ENCODE measurements around the gene KREMEN2.
A peak's percentile ranks its signal among the peaks of the same experiment; 100 is the strongest.

KREMEN2 gene

DNA sequence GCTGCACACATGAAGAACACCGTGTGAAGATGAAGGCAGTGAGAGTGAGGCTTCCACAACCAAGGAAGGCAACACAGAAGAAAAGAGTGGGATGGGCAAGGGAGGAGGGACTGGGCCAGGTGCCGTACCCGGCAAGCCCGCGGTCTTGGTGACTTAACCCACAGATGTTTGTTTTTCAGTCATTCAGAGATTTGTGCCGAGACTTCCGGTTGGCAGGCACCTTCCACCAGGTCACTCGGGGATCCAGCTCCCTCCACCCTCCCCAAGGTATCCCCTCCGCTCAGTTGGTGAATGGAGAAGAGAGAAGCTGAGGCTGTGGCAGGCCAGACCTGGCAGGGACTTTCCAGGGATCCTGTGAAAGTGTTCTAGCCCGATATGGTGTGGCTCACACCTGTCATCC lies 4.9 kb upstream of the KREMEN2 start:
- TF ChIP-seq, protein P1, sequence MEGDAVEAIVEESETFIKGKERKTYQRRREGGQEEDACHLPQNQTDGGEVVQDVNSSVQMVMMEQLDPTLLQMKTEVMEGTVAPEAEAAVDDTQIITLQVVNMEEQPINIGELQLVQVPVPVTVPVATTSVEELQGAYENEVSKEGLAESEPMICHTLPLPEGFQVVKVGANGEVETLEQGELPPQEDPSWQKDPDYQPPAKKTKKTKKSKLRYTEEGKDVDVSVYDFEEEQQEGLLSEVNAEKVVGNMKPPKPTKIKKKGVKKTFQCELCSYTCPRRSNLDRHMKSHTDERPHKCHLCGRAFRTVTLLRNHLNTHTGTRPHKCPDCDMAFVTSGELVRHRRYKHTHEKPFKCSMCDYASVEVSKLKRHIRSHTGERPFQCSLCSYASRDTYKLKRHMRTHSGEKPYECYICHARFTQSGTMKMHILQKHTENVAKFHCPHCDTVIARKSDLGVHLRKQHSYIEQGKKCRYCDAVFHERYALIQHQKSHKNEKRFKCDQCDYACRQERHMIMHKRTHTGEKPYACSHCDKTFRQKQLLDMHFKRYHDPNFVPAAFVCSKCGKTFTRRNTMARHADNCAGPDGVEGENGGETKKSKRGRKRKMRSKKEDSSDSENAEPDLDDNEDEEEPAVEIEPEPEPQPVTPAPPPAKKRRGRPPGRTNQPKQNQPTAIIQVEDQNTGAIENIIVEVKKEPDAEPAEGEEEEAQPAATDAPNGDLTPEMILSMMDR (IDR thresholded peaks at IDR 0.05; ENCODE audit: low read depth, low read length, missing control alignments), result no peak
- in situ Hi-C loops (cut with HindIII; ENCODE audit: low sequenced_read_pairs), result no loop called here

GRCh38 chr16:2960183-2961010 lies 3.7 kb upstream of the KREMEN2 start:
- in situ Hi-C loops (cut with HindIII; ENCODE audit: low sequenced_read_pairs), result no loop called here
- TF ChIP-seq, protein P1 (IDR thresholded peaks at IDR 0.05; ENCODE audit: low read depth, low read length, missing control alignments), result no peak
- no peak for DNase-seq (ENCODE audit: low read depth)
- H3K4me3 ChIP-seq (ENCODE audit: low read depth, low read length), result no peak overlapping the region

More for the DNA sequence above, 4.9 kb upstream of the KREMEN2 start:
- H3K4me3 ChIP-seq (ENCODE audit: low read depth, low read length), result no peak overlapping the region
- no peak for DNase-seq (ENCODE audit: low read depth)

DNA sequence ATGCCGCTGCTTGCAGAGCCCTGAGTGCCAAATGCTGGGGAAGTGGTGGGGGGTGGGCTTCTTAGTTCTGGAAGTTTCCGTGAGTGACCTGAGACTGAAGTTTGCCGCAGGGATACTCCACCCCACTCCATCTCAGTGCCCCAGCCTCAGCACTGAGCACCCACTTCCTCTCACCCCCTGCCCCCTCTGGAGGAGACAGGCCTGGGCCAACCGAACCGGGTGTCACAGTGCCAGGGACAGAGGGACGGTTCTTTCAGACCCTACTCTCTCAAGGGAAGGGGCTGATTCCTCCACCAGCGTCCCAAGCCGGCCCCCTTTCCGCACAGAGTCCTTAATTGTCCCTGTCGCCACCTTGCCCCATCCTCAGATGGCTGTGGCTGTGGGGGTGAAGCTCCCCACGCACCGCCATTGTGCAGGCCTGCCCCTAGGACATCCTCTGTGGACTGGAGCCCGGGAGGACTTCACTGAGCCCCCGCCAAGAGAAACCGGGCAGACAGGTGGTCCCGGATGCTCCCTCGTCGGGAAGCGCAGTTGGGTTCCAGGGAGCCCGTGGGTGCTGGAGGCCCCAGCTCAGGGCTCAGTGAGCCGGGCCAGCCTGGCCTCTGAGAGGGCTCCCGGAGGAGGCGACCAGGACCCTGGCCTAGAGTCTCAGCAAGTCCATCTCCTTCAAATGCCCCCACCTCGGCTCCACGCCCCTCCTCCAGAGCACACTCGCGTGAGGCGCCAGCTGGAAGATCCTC lies 1.6 kb upstream of the KREMEN2 start:
- in situ Hi-C loops (cut with HindIII; ENCODE audit: low sequenced_read_pairs), result no loop called here
- no peak for DNase-seq (ENCODE audit: low read depth)
- TF ChIP-seq, protein P1 (IDR thresholded peaks at IDR 0.05; ENCODE audit: low read depth, low read length, missing control alignments), result no peak
- no peak overlapping the region for H3K4me3 ChIP-seq (ENCODE audit: low read depth, low read length)

GRCh38 chr16:2963074-2963722 lies 877 bp upstream of the KREMEN2 start:
- TF ChIP-seq, protein P1 (IDR thresholded peaks at IDR 0.05; ENCODE audit: low read depth, low read length, missing control alignments), result no peak
- peak overlapping the region; percentile 23 for H3K4me3 ChIP-seq (ENCODE audit: low read depth, low read length)
- in situ Hi-C loops (cut with HindIII; ENCODE audit: low sequenced_read_pairs), result no loop called here
- no peak for DNase-seq (ENCODE audit: low read depth)

GRCh38 chr16:2964475-2965336 lies 631 bp downstream of the KREMEN2 start:
- DNase-seq (ENCODE audit: low read depth), result no peak
- peak overlapping the region; percentile 23 for H3K4me3 ChIP-seq (ENCODE audit: low read depth, low read length)
- in situ Hi-C loops (cut with HindIII; ENCODE audit: low sequenced_read_pairs), result no loop called here
- TF ChIP-seq, protein P1 (IDR thresholded peaks at IDR 0.05; ENCODE audit: low read depth, low read length, missing control alignments), result no peak

All from astrocyte of the cerebellum (primary cell).